Caco-2 (cell line): ENCODE data around the gene PLPPR1. TPM values are rescaled to one million over a fixed set of nuclear protein-coding genes. Genes with fewer than 3 reads are reported as not detected.
A peak's percentile ranks its signal among the peaks of the same experiment; 100 is the strongest.

ENCODE experiments used
- BruUV-seq: library from RNA; stranded (reverse); fragments of 400-500 nt; replicated peaks from 2 replicates; lab custom pipeline; 2021; lab: Mats Ljungman, UMichigan
- CTCF ChIA-PET: fragments of 300-600 bp; sonication (Branson Sonifier 250); formaldehyde crosslinking; loops from one replicate; lab custom pipeline; 2022; ENCODE audit warnings: antibody characterized with exemption; lab: Charles Lee
- POLR2A ChIA-PET: fragments of 300-600 bp; sonication (Branson Sonifier 250); formaldehyde crosslinking; loops from one replicate; lab custom pipeline; 2022; ENCODE audit warnings: antibody characterized with exemption; lab: Charles Lee
- DNase-seq, 2 experiments: peaks; one replicate each; pipeline versions ENCODE4 v3.0.0 to v3.0.0-alpha.2; 2020 to 2022
- H3K27me3 ChIP-seq: replicated peaks from 2 replicates; pipeline ENCODE4 v1.6.0; 2011; ENCODE audit warnings: low read length; ENCODE audit not compliant: control insufficient read depth, insufficient read depth
- H3K36me3 ChIP-seq: 2 replicates; pipeline ENCODE4 v1.5.1; 2011; ENCODE audit warnings: low read length; ENCODE audit not compliant: control insufficient read depth, insufficient read depth
- H3K4me1 ChIP-seq: fragments of 250-450 bp; sonication (Bioruptor Pico); 2 replicates; pipeline ENCODE4 v1.5.1; 2020; ENCODE audit warnings: mild to moderate bottlenecking
- H3K4me3 ChIP-seq: 2 replicates; pipeline ENCODE4 v1.5.1; 2011; ENCODE audit warnings: low read depth, mild to moderate bottlenecking, control low read depth, low read length
- H3K9me3 ChIP-seq: fragments of 250-450 bp; sonication (Bioruptor Pico); 2 replicates; pipeline ENCODE4 v1.5.1; 2020; ENCODE audit warnings: mild to moderate bottlenecking, moderate library complexity
- H3K27ac Mint-ChIP-seq: one replicate; pipeline ENCODE4 v1.8.0; 2022; ENCODE audit warnings: mixed read lengths; ENCODE audit not compliant: unreplicated experiment
- H3K27me3 Mint-ChIP-seq: one replicate; pipeline ENCODE4 v1.8.0; 2022; ENCODE audit warnings: mixed read lengths; ENCODE audit not compliant: insufficient read depth, unreplicated experiment
- H3K36me3 Mint-ChIP-seq: one replicate; pipeline ENCODE4 v1.8.0; 2022; ENCODE audit warnings: mild to moderate bottlenecking, mixed read lengths; ENCODE audit not compliant: insufficient read depth, unreplicated experiment
- H3K4me1 Mint-ChIP-seq: one replicate; pipeline ENCODE4 v1.8.0; 2022; ENCODE audit warnings: low read depth, mixed read lengths; ENCODE audit not compliant: unreplicated experiment
- H3K4me3 Mint-ChIP-seq: one replicate; pipeline ENCODE4 v1.8.0; 2022; ENCODE audit warnings: mild to moderate bottlenecking, moderate library complexity, mixed read lengths; ENCODE audit not compliant: unreplicated experiment
- H3K9me3 Mint-ChIP-seq: one replicate; pipeline ENCODE4 v1.8.0; 2022; ENCODE audit warnings: mixed read lengths; ENCODE audit not compliant: unreplicated experiment
- CTCF ChIP-seq, 2 experiments: fragments of 200-600 bp in 1 of 2; IDR thresholded peaks; 1 replicate in 1 of 2; 2 replicates in 1 of 2; pipeline versions ENCODE4 v1.5.1 to v1.8.0; 2011 to 2022; ENCODE audit warnings: antibody characterized with exemption in 1 of 2, control low read depth in 1 of 2, inconsistent platforms in 1 of 2, low read depth in 1 of 2, low read length in 1 of 2, mild to moderate bottlenecking in 1 of 2, moderate library complexity in 1 of 2; ENCODE audit not compliant: insufficient read depth in 1 of 2, severe bottlenecking in 1 of 2, unreplicated experiment in 1 of 2
- intact Hi-C: fragments of 100-400 bp; cut with micrococcal nuclease; formaldehyde crosslinking; loops from one replicate; pipeline ENCODE4 v1.10.0; 2022; ENCODE audit not compliant: unreplicated experiment
- total RNA-seq: library from RNA; stranded (reverse); gene quantifications from 2 replicates; pipeline ENCODE4 v1.2.3, GENCODE V29; 2022

PLPPR1 gene
- total RNA-seq, 1 experiment from 2014 or later: not detected

- H3K9me3 Mint-ChIP-seq: no peaks in the 10 kb centered on the region
- no TSS peak for BruUV-seq
- peaks cover 3% of the 10 kb centered on the region for H3K27me3 ChIP-seq
Observed at GRCh38 chr9:101027236-101027635, 1.3 kb upstream of the PLPPR1 start.

DNA sequence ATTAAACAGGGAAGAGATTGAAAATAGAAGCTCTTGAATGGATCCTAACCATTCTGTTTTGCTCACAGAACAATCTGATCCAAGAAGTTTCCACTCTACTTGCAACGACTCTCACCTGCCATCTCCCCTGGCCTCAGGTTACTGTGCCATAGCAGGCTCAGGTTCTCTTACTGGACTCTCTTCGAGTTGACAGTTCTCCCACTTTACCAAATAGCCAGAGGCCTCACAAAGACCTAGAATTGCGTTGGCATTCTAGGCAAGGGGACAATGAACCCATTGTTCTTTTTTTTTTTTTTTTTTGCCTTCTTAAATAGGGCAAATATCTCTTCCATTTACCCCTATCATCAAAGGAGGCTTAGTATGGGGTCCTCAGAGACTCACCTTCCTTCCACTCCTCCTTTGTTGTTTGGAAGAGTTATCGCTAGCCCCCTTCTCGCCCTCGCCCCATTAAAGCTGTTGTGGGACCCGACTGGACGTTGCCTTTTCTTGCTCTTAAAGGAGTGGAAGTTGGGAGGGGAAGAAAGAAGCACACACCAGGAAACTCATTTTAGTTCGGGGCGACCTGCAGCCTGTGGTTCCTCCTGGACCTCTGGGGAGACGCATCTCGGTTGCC lies 688 bp upstream of the PLPPR1 start:
- no peak for TF ChIP-seq CTCF (IDR thresholded peaks at IDR 0.05; ENCODE audit: insufficient read depth in 1 of 2, low read depth in 1 of 2, low read length in 1 of 2, severe bottlenecking in 1 of 2, unreplicated experiment in 1 of 2)
- DNase-seq: no peak
- Histone ChIP-seq H3K4me3 (peak overlapping the region; percentile 41), H3K9me3 (no peaks in the 10 kb centered on the region), H3K4me1 (0 out of 2 replicates have a peak, but pooled peaks cover 3% of the 10 kb centered on the region), H3K27me3 (peaks cover 3% of the 10 kb centered on the region), H3K36me3 (no peaks in the 10 kb centered on the region)
- BruUV-seq: no TSS peak
- peak overlapping the region; percentile 84 for H3K4me3 Mint-ChIP-seq
- no peak overlapping the region for H3K27ac Mint-ChIP-seq
- no peaks in the 10 kb centered on the region for H3K9me3 Mint-ChIP-seq
- CTCF ChIA-PET: interaction anchor here (1.0 kb wide), 1 partner anchor 284 kb away, joined by 3 read pairs; no protein-coding TSS in a partner anchor
- peaks cover 30% of the 10 kb centered on the region for H3K27me3 Mint-ChIP-seq
- no peaks in the 10 kb centered on the region for H3K36me3 Mint-ChIP-seq
- peaks cover 6% of the 10 kb centered on the region for H3K4me1 Mint-ChIP-seq
- POLR2A ChIA-PET: no interaction called here
- intact Hi-C loops: loop anchor here (1.0 to 5.0 kb wide), 3 partner anchors 89 to 426 kb away; no protein-coding TSS in a partner anchor

More at GRCh38 chr9:101027236-101027635, 1.3 kb upstream of the PLPPR1 start:
- ChIA-PET POLR2A (no interaction called here), CTCF (no interaction called here)
- H3K36me3 ChIP-seq: no peaks in the 10 kb centered on the region
- Mint-ChIP-seq H3K36me3 (no peaks in the 10 kb centered on the region), H3K27me3 (peaks cover 27% of the 10 kb centered on the region), H3K27ac (no peak overlapping the region), H3K4me3 (no peak overlapping the region), H3K4me1 (peaks cover 6% of the 10 kb centered on the region)
- H3K4me1 ChIP-seq: 0 out of 2 replicates have a peak, but pooled peaks cover 3% of the 10 kb centered on the region
- intact Hi-C loops: loop anchor here (5.0 kb wide), 2 partner anchors 90 to 425 kb away; no protein-coding TSS in a partner anchor
- no peak for DNase-seq
- H3K4me3 ChIP-seq: no peak overlapping the region
- H3K9me3 ChIP-seq: no peaks in the 10 kb centered on the region
- no peak for TF ChIP-seq CTCF (IDR thresholded peaks at IDR 0.05; ENCODE audit: insufficient read depth in 1 of 2, low read depth in 1 of 2, low read length in 1 of 2, severe bottlenecking in 1 of 2, unreplicated experiment in 1 of 2)

- no TSS peak for BruUV-seq
- CTCF ChIA-PET: no interaction called here
- no peak for DNase-seq
Observed at GRCh38 chr9:101029315-101030085, 973 bp downstream of the PLPPR1 start.

More at GRCh38 chr9:101029315-101030085, 973 bp downstream of the PLPPR1 start:
- Mint-ChIP-seq H3K27ac (no peak overlapping the region), H3K4me1 (peaks cover 6% of the 10 kb centered on the region), H3K27me3 (peaks cover 41% of the 10 kb centered on the region), H3K4me3 (peak overlapping the region; percentile 84), H3K36me3 (no peaks in the 10 kb centered on the region), H3K9me3 (no peaks in the 10 kb centered on the region)
- intact Hi-C loops: loop anchor here (5.0 kb wide), 2 partner anchors 88 to 427 kb away; no protein-coding TSS in a partner anchor
- no peak for TF ChIP-seq CTCF (IDR thresholded peaks at IDR 0.05; ENCODE audit: insufficient read depth in 1 of 2, low read depth in 1 of 2, low read length in 1 of 2, severe bottlenecking in 1 of 2, unreplicated experiment in 1 of 2)
- Histone ChIP-seq H3K27me3 (peaks cover 3% of the 10 kb centered on the region), H3K4me3 (peak overlapping the region; percentile 41), H3K4me1 (0 out of 2 replicates have a peak, but pooled peaks cover 3% of the 10 kb centered on the region), H3K9me3 (no peaks in the 10 kb centered on the region), H3K36me3 (no peaks in the 10 kb centered on the region)
- POLR2A ChIA-PET: no interaction called here
